Osteoblast (primary cell): Measurements from ENCODE around the gene ADAMTS14. TPM values are rescaled to one million over a fixed set of nuclear protein-coding genes. Genes with fewer than 3 reads are reported as not detected.
"Not testable (repeated sequence)": the region's sequence is repeated elsewhere in the genome, so short reads cannot be mapped to it uniquely, and the experiment has no call there.

Experiments used
- DNase-seq: peaks from one replicate; pipeline ENCODE4 v3.0.0; 2011; ENCODE audit warnings: low spot score, mixed read lengths; ENCODE audit not compliant: insufficient read length; ENCODE audit errors: missing footprints
- H2AFZ ChIP-seq: 2 replicates; pipeline ENCODE4 v1.6.0; 2011; ENCODE audit warnings: mild to moderate bottlenecking, low read length
- H3K27ac ChIP-seq: 2 replicates; pipeline ENCODE4 v1.5.1; 2011; ENCODE audit warnings: mild to moderate bottlenecking, low read depth, low read length, moderate library complexity
- H3K27me3 ChIP-seq: 2 replicates; pipeline ENCODE4 v1.6.0; 2012; ENCODE audit warnings: mild to moderate bottlenecking, control low read depth, inconsistent platforms, low read length, moderate library complexity; ENCODE audit not compliant: insufficient read depth
- H3K36me3 ChIP-seq: 2 replicates; pipeline ENCODE4 v1.5.1; 2011; ENCODE audit warnings: mild to moderate bottlenecking, low read length, control low read depth, moderate library complexity; ENCODE audit not compliant: insufficient read depth
- H3K4me1 ChIP-seq: 2 replicates; pipeline ENCODE4 v1.5.1; 2011; ENCODE audit warnings: mild to moderate bottlenecking, low read length, control low read depth, moderate library complexity; ENCODE audit not compliant: insufficient read depth
- H3K4me2 ChIP-seq: 2 replicates; pipeline ENCODE4 v1.6.0; 2011; ENCODE audit warnings: mild to moderate bottlenecking, low read length; ENCODE audit not compliant: insufficient read depth
- H3K4me3 ChIP-seq: fragments of 200-600 bp; sonication (generic); 3 replicates; pipeline ENCODE4 v1.5.1; 2012; ENCODE audit warnings: mild to moderate bottlenecking, low read length, inconsistent platforms; ENCODE audit not compliant: insufficient read depth
- H3K79me2 ChIP-seq: 2 replicates; pipeline ENCODE4 v1.6.0; 2012; ENCODE audit warnings: mild to moderate bottlenecking, low read length, control low read depth, inconsistent platforms; ENCODE audit not compliant: insufficient read depth
- H3K9me3 ChIP-seq: 2 replicates; pipeline ENCODE4 v1.5.1; 2011; ENCODE audit warnings: low read depth, low read length, control low read depth
- H4K20me1 ChIP-seq: 2 replicates; pipeline ENCODE4 v1.6.0; 2012; ENCODE audit warnings: mild to moderate bottlenecking, low read length, control low read depth; ENCODE audit not compliant: insufficient read depth
- CTCF ChIP-seq: IDR thresholded peaks from 2 replicates; pipeline ENCODE4 v1.5.1; 2011; ENCODE audit warnings: mild to moderate bottlenecking, low read depth, low read length, moderate library complexity; ENCODE audit errors: extremely low read depth
- total RNA-seq: library from RNA; depleted of rRNA; stranded (reverse); fragments of >200 nt; gene quantifications from 2 replicates; pipeline ENCODE4 v1.2.3, GENCODE V29; 2012

Gene ADAMTS14
- total RNA-seq, 1 donor = 2.9 TPM

GRCh38 chr10:70644959-70645358, 27.3 kb upstream of the ADAMTS14 start:
- not testable (repeated sequence) for H3K27ac ChIP-seq, DNase-seq, H3K79me2 ChIP-seq, H3K4me1 ChIP-seq, H3K4me2 ChIP-seq, H3K9me3 ChIP-seq, H3K27me3 ChIP-seq, H3K36me3 ChIP-seq, H2AFZ ChIP-seq, H3K4me3 ChIP-seq, H4K20me1 ChIP-seq

GRCh38 chr10:70647086-70647485, 25.2 kb upstream of the ADAMTS14 start:
- peaks cover 3% of the 10 kb centered on the region for H3K27me3 ChIP-seq
- H3K79me2 ChIP-seq = no peaks in the 10 kb centered on the region
- H3K36me3 ChIP-seq = no peaks in the 10 kb centered on the region
- no peak overlapping the region for H3K4me3 ChIP-seq
- DNase-seq = no peak
- H3K27ac ChIP-seq = no peak overlapping the region
- peaks cover 6% of the 10 kb centered on the region for H3K4me1 ChIP-seq
- no peak for TF ChIP-seq CTCF
- no peak overlapping the region for H3K4me2 ChIP-seq
- peaks cover 2% of the 10 kb centered on the region for H3K9me3 ChIP-seq
- H2AFZ ChIP-seq = no peak overlapping the region
- no peaks in the 10 kb centered on the region for H4K20me1 ChIP-seq

GRCh38 chr10:70648427-70648826, 23.9 kb upstream of the ADAMTS14 start:
- Histone ChIP-seq H3K4me1 (peaks cover 15% of the 10 kb centered on the region), H3K4me2 (no peak overlapping the region), H3K9me3 (peaks cover 2% of the 10 kb centered on the region), H2AFZ (no peak overlapping the region), H3K4me3 (no peak overlapping the region), H3K27ac (no peak overlapping the region), H3K27me3 (peaks cover 3% of the 10 kb centered on the region), H3K36me3 (no peaks in the 10 kb centered on the region), H4K20me1 (no peaks in the 10 kb centered on the region), H3K79me2 (no peaks in the 10 kb centered on the region)
- no peak for TF ChIP-seq CTCF
- no peak for DNase-seq

GRCh38 chr10:70649526-70649925, 22.8 kb upstream of the ADAMTS14 start:
- no peaks in the 10 kb centered on the region for H4K20me1 ChIP-seq
- no peak overlapping the region for H3K4me3 ChIP-seq
- H2AFZ ChIP-seq = no peak overlapping the region
- no peak for DNase-seq
- no peak for TF ChIP-seq CTCF
- peaks cover 2% of the 10 kb centered on the region for H3K9me3 ChIP-seq
- H3K4me2 ChIP-seq = no peak overlapping the region
- peaks cover 3% of the 10 kb centered on the region for H3K27me3 ChIP-seq
- H3K36me3 ChIP-seq = no peaks in the 10 kb centered on the region
- peaks cover 19% of the 10 kb centered on the region for H3K4me1 ChIP-seq
- H3K27ac ChIP-seq = no peak overlapping the region
- H3K79me2 ChIP-seq = no peaks in the 10 kb centered on the region

- Histone ChIP-seq H3K27ac (no peak overlapping the region), H3K79me2 (no peaks in the 10 kb centered on the region)
Measured at GRCh38 chr10:70650104-70650503, 22.2 kb upstream of the ADAMTS14 start.

More at GRCh38 chr10:70650104-70650503, 22.2 kb upstream of the ADAMTS14 start:
- Histone ChIP-seq H3K27me3 (peaks cover 3% of the 10 kb centered on the region), H2AFZ (no peak overlapping the region), H3K4me2 (no peak overlapping the region), H4K20me1 (no peaks in the 10 kb centered on the region), H3K4me3 (no peak overlapping the region), H3K4me1 (peaks cover 19% of the 10 kb centered on the region), H3K36me3 (no peaks in the 10 kb centered on the region), H3K9me3 (peaks cover 2% of the 10 kb centered on the region)
- TF ChIP-seq CTCF = no peak
- no peak for DNase-seq
